Measurements from ENCODE around the gene PPM1H.

PPM1H gene

DNA sequence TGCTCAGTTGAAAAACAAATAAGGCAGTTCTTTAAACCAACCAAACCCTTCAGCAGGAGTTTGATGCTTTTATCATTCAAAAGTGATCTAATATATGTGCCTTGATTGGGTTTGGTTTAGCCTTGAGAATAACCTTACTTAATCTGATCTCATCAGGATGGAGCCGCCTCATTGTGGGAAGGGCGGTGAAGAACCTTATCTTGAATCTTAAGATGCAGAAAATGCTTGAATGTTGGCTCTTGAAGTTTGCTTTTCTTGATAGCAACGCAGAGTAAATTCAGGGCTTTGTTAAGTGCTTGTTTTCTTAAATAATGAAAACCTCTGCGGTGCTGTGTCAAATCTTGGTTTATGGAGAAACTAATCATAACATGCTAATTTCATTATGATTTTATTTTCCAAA, 330.1 kb downstream of the PPM1H start:
- no peaks in the 10 kb centered on the region for H3K9me3 ChIP-seq (ENCODE audit: low read length)
- peaks cover 17% of the 10 kb centered on the region for H3K79me2 ChIP-seq (ENCODE audit: insufficient read depth, low read length)
- no peak overlapping the region for H3K27ac ChIP-seq (ENCODE audit: low read depth, low read length, poor library complexity, severe bottlenecking)
- TF ChIP-seq EZH2 (IDR thresholded peaks at IDR 0.05; ENCODE audit: borderline replicate concordance, low read length): no peak
- TF ChIP-seq, protein P1, sequence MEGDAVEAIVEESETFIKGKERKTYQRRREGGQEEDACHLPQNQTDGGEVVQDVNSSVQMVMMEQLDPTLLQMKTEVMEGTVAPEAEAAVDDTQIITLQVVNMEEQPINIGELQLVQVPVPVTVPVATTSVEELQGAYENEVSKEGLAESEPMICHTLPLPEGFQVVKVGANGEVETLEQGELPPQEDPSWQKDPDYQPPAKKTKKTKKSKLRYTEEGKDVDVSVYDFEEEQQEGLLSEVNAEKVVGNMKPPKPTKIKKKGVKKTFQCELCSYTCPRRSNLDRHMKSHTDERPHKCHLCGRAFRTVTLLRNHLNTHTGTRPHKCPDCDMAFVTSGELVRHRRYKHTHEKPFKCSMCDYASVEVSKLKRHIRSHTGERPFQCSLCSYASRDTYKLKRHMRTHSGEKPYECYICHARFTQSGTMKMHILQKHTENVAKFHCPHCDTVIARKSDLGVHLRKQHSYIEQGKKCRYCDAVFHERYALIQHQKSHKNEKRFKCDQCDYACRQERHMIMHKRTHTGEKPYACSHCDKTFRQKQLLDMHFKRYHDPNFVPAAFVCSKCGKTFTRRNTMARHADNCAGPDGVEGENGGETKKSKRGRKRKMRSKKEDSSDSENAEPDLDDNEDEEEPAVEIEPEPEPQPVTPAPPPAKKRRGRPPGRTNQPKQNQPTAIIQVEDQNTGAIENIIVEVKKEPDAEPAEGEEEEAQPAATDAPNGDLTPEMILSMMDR (IDR thresholded peaks at IDR 0.05; ENCODE audit: low read length): no peak
- H3K9ac ChIP-seq (ENCODE audit: low read length): peak overlapping the region; percentile 99
- no peaks in the 10 kb centered on the region for H3K27me3 ChIP-seq (ENCODE audit: insufficient read depth, low read length)
- no peaks in the 10 kb centered on the region for H3F3A ChIP-seq (ENCODE audit: insufficient read depth, low read length)
- peaks cover 6% of the 10 kb centered on the region; the same call in 1 of the 2 replicates for H3K36me3 ChIP-seq (ENCODE audit: insufficient read depth, low read length)
- peaks cover 28% of the 10 kb centered on the region for H3K4me1 ChIP-seq (ENCODE audit: insufficient read depth, low read length, severe bottlenecking)
- peak overlapping the region; percentile 89 for H3K4me3 ChIP-seq (ENCODE audit: low read depth, low read length, poor library complexity, severe bottlenecking)
- peaks cover 2% of the 10 kb centered on the region; the same call in 1 of the 2 replicates for H3K9me2 ChIP-seq (ENCODE audit: low read depth, low read length)
- H2AFZ ChIP-seq (ENCODE audit: low read length): no peak overlapping the region
- peak overlapping the region; percentile 92 for H3K4me2 ChIP-seq (ENCODE audit: low read length)
- no peaks in the 10 kb centered on the region for H4K20me1 ChIP-seq (ENCODE audit: insufficient read depth, low read length)

DNA sequence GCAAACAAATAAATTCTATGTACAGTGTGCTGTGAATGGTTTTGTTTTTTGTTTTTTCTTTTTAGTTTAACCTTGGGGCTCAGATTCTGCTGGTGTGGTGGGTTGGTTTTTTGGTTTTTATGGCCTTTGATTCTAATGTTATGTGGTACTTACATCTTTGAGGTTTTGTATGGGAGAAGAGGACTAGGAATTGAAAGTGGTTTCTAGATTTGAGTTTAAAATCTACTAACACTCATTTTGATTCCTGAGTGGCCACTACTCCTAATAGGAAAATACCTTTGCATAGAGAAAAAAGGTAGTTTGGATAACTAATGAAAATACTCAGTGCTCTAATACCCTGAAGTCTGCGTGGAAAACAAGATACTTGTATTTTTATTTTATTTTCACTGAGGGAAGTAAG, 330.6 kb downstream of the PPM1H start:
- H3F3A ChIP-seq (ENCODE audit: insufficient read depth, low read length): no peaks in the 10 kb centered on the region
- H3K79me2 ChIP-seq (ENCODE audit: insufficient read depth, low read length): peaks cover 17% of the 10 kb centered on the region
- H4K20me1 ChIP-seq (ENCODE audit: insufficient read depth, low read length): no peaks in the 10 kb centered on the region
- no peak overlapping the region for H2AFZ ChIP-seq (ENCODE audit: low read length)
- no peaks in the 10 kb centered on the region for H3K9me3 ChIP-seq (ENCODE audit: low read length)
- no peak overlapping the region for H3K27ac ChIP-seq (ENCODE audit: low read depth, low read length, poor library complexity, severe bottlenecking)
- H3K27me3 ChIP-seq (ENCODE audit: insufficient read depth, low read length): no peaks in the 10 kb centered on the region
- peak overlapping the region; percentile 99 for H3K9ac ChIP-seq (ENCODE audit: low read length)
- H3K4me2 ChIP-seq (ENCODE audit: low read length): peak overlapping the region; percentile 92
- peaks cover 33% of the 10 kb centered on the region for H3K4me1 ChIP-seq (ENCODE audit: insufficient read depth, low read length, severe bottlenecking)
- TF ChIP-seq EZH2 (IDR thresholded peaks at IDR 0.05; ENCODE audit: borderline replicate concordance, low read length): no peak
- TF ChIP-seq, protein P1 (IDR thresholded peaks at IDR 0.05; ENCODE audit: low read length): no peak
- H3K4me3 ChIP-seq (ENCODE audit: low read depth, low read length, poor library complexity, severe bottlenecking): peak overlapping the region; percentile 89
- H3K9me2 ChIP-seq (ENCODE audit: low read depth, low read length): peaks cover under 1% of the 10 kb centered on the region; the same call in 1 of the 2 replicates
- peaks cover 6% of the 10 kb centered on the region; the same call in 1 of the 2 replicates for H3K36me3 ChIP-seq (ENCODE audit: insufficient read depth, low read length)

DNA sequence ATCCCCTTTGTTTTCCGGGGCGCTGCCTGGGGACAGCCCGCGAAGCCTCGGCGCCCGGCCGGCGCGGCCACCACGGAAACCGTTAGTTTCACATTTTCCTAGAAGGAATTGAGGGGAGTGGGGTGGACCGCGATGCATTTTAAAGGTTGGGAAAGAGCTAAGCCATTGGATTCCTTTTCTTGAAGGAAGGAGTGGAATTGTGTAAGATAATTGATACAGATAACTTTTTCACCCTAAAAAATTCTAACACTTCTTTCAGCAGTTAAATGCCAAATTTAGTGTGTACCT, 331.2 kb downstream of the PPM1H start:
- Histone ChIP-seq H3F3A (ENCODE audit: insufficient read depth, low read length) (no peaks in the 10 kb centered on the region), H3K4me3 (ENCODE audit: low read depth, low read length, poor library complexity, severe bottlenecking) (peak overlapping the region; percentile 89), H3K36me3 (ENCODE audit: insufficient read depth, low read length) (peaks cover 6% of the 10 kb centered on the region; the same call in 1 of the 2 replicates), H3K79me2 (ENCODE audit: insufficient read depth, low read length) (peaks cover 17% of the 10 kb centered on the region), H3K9me3 (ENCODE audit: low read length) (no peaks in the 10 kb centered on the region), H3K27me3 (ENCODE audit: insufficient read depth, low read length) (no peaks in the 10 kb centered on the region), H2AFZ (ENCODE audit: low read length) (no peak overlapping the region), H3K9me2 (ENCODE audit: low read depth, low read length) (no peaks in the 10 kb centered on the region), H3K9ac (ENCODE audit: low read length) (peak overlapping the region; percentile 99), H4K20me1 (ENCODE audit: insufficient read depth, low read length) (no peaks in the 10 kb centered on the region), H3K27ac (ENCODE audit: low read depth, low read length, poor library complexity, severe bottlenecking) (peak overlapping the region; percentile 96), H3K4me2 (ENCODE audit: low read length) (peak overlapping the region; percentile 92), H3K4me1 (ENCODE audit: insufficient read depth, low read length, severe bottlenecking) (peaks cover 35% of the 10 kb centered on the region)
- no peak for TF ChIP-seq EZH2 (IDR thresholded peaks at IDR 0.05; ENCODE audit: borderline replicate concordance, low read length)
- TF ChIP-seq, protein P1 (IDR thresholded peaks at IDR 0.05; ENCODE audit: low read length): no peak

Data from OCI-LY1 (cell line).